ENCODE measurements around the gene NPHP4. TPM values are rescaled to one million over a fixed set of nuclear protein-coding genes. Genes with fewer than 3 reads are reported as not detected.

The NPHP4 gene
- total and polyA plus RNA-seq, 9 of the 15 experiments (the other 6 are each of a cell fraction or from before 2014, with no cell fraction given), result 0.52 to 26.2 (median 6.7) TPM

DNA sequence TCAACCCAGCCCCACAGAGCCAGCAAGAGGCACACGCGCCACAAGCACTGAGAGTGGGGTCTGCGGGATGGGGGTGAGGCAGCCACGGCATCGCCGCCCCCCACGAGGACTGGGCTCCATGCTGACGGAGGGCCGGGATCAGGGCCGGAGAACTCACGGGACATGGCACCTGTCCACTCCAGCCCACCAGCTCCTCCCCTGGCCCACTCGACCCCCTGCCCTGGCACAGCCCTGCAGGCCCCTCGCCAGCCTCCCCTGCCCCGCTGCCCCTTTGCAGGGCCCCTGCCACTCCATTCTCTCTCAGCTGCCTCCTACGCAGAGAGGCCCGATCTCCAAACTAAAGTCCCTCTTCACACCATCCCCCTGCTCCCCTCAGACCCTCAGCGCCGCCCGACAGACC is 134.0 kb downstream of the NPHP4 start:
- ChIA-PET CTCF (ENCODE audit: low intra/inter-chr PET ratio) (no interaction called here), POLR2A (no interaction called here)
- in situ Hi-C loops (cut with MboI), result no loop called here
- peaks cover 3% of the 10 kb centered on the region; the same call in 1 of the 2 replicates for H3K9me3 ChIP-seq (replicated peaks; ENCODE audit: control insufficient read depth, insufficient read depth, low read depth, low read length)
- peaks cover 0 to 20% of the 10 kb centered on the region in 2 experiments; a peak in 1 of 5 replicates for H3K4me1 ChIP-seq (replicated peaks in 1 of 2; ENCODE audit: control insufficient read depth in 2 of 2, insufficient read depth in 2 of 2, low read length in 2 of 2)
- WGBS (ENCODE audit: insufficient coverage, low coverage, missing lambda C conversion rate), result 69% methylated on average over 11 of the region's 19 CpGs
- no TSS peak for BruUV-seq (replicated peaks)
- intact Hi-C loops (cut with micrococcal nuclease), result no loop called here
- H3K4me2 ChIP-seq (ENCODE audit: insufficient read depth, low read length), result no peak overlapping the region
- H3K79me2 ChIP-seq (ENCODE audit: control insufficient read depth, insufficient read depth, low read length), result no peaks in the 10 kb centered on the region
- ATAC-seq (no peak), FAIRE-seq (no peak), DNase-seq (ENCODE audit: extremely low read depth in 1 of 4, low spot score in 3 of 4) (no peak)
- no peak overlapping the region for H3K4me3 ChIP-seq
- H4K20me1 ChIP-seq (replicated peaks; ENCODE audit: control insufficient read depth, insufficient read depth, low read length), result no peaks in the 10 kb centered on the region; the same call in 1 of the 2 replicates
- no peaks in the 10 kb centered on the region for H3K9me1 ChIP-seq (ENCODE audit: control insufficient read depth, insufficient read depth, low read length)
- peaks cover 4% of the 10 kb centered on the region; the same call in 1 of the 3 replicates for H3K36me3 ChIP-seq (ENCODE audit: control insufficient read depth, insufficient read depth, low read length)
- H2AFZ ChIP-seq (ENCODE audit: low read depth, low read length), result no peak overlapping the region
- H3K27me3 ChIP-seq (ENCODE audit: control insufficient read depth in 2 of 2, insufficient read depth in 2 of 2, low read length in 2 of 2), result 0 out of 5 replicates have a peak, but pooled peaks cover 0 to 3% of the 10 kb centered on the region in 2 experiments
- no peak overlapping the region for H3K27ac ChIP-seq (ENCODE audit: extremely low read depth, low read depth, low read length)
- H3K9ac ChIP-seq (ENCODE audit: insufficient read depth in 1 of 2, low read depth in 2 of 2, low read length in 2 of 2), result no peak overlapping the region
- TF ChIP-seq, protein P1, sequence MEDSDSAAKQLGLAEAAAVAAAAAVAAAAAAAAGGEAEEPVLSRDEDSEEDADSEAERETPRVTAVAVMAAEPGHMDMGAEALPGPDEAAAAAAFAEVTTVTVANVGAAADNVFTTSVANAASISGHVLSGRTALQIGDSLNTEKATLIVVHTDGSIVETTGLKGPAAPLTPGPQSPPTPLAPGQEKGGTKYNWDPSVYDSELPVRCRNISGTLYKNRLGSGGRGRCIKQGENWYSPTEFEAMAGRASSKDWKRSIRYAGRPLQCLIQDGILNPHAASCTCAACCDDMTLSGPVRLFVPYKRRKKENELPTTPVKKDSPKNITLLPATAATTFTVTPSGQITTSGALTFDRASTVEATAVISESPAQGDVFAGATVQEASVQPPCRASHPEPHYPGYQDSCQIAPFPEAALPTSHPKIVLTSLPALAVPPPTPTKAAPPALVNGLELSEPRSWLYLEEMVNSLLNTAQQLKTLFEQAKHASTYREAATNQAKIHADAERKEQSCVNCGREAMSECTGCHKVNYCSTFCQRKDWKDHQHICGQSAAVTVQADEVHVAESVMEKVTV (CRISPR knock-in tag; IDR thresholded peaks at IDR 0.05), result no peak
- TF ChIP-seq YBX1 (IDR thresholded peaks at IDR 0.05) (no peak), ZNF24 (IDR thresholded peaks at IDR 0.05) (no peak), MEF2A (IDR thresholded peaks at IDR 0.05; ENCODE audit: control insufficient read depth, low read depth, low read length) (no peak), ZNF589 (CRISPR knock-in tag; IDR thresholded peaks at IDR 0.05; ENCODE audit: low read depth) (no peak), HDGF (IDR thresholded peaks at IDR 0.05) (no peak), ZNF140 (CRISPR knock-in tag; IDR thresholded peaks at IDR 0.05) (no peak), NFIC (IDR thresholded peaks at IDR 0.05) (no peak)
- TF ChIP-seq, protein P2, sequence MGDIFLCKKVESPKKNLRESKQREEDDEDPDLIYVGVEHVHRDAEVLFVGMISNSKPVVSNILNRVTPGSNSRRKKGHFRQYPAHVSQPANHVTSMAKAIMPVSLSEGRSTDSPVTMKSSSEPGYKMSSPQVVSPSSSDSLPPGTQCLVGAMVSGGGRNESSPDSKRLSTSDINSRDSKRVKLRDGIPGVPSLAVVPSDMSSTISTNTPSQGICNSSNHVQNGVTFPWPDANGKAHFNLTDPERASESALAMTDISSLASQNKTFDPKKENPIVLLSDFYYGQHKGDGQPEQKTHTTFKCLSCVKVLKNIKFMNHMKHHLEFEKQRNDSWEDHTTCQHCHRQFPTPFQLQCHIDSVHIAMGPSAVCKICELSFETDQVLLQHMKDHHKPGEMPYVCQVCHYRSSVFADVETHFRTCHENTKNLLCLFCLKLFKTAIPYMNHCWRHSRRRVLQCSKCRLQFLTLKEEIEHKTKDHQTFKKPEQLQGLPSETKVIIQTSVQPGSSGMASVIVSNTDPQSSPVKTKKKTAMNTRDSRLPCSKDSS (IDR thresholded peaks at IDR 0.05; ENCODE audit: low read depth, partially characterized antibody), result no peak
- TF ChIP-seq, protein P3, sequence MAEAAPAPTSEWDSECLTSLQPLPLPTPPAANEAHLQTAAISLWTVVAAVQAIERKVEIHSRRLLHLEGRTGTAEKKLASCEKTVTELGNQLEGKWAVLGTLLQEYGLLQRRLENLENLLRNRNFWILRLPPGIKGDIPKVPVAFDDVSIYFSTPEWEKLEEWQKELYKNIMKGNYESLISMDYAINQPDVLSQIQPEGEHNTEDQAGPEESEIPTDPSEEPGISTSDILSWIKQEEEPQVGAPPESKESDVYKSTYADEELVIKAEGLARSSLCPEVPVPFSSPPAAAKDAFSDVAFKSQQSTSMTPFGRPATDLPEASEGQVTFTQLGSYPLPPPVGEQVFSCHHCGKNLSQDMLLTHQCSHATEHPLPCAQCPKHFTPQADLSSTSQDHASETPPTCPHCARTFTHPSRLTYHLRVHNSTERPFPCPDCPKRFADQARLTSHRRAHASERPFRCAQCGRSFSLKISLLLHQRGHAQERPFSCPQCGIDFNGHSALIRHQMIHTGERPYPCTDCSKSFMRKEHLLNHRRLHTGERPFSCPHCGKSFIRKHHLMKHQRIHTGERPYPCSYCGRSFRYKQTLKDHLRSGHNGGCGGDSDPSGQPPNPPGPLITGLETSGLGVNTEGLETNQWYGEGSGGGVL (CRISPR knock-in tag; IDR thresholded peaks at IDR 0.05), result no peak
